Ectodermal cell (in vitro differentiated cells): ENCODE measurements around the gene RUNX1.

Source experiments
- H3K27ac ChIP-seq: 2 replicates; pipeline ENCODE4 v1.7.0; 2013; ENCODE audit warnings: mild to moderate bottlenecking, low read depth, low read length; ENCODE audit not compliant: insufficient read depth, poor library complexity, severe bottlenecking
- H3K27me3 ChIP-seq: 2 replicates; pipeline ENCODE4 v1.7.0; 2013; ENCODE audit warnings: mild to moderate bottlenecking, low read length; ENCODE audit not compliant: insufficient read depth, control insufficient read depth, poor library complexity, severe bottlenecking
- H3K36me3 ChIP-seq: one replicate; pipeline ENCODE4 v1.7.0; 2013; ENCODE audit warnings: low read length; ENCODE audit not compliant: control insufficient read depth, insufficient read depth
- H3K4me1 ChIP-seq: one replicate; pipeline ENCODE4 v1.7.0; 2013; ENCODE audit warnings: low read length; ENCODE audit not compliant: control insufficient read depth, insufficient read depth
- H3K4me3 ChIP-seq: 2 replicates; pipeline ENCODE4 v1.7.0; 2013; ENCODE audit warnings: low read depth, low read length, control low read depth; ENCODE audit not compliant: insufficient read depth
- H3K9me3 ChIP-seq: 2 replicates; pipeline ENCODE4 v1.7.0; 2013; ENCODE audit warnings: mild to moderate bottlenecking, low read length, moderate library complexity; ENCODE audit not compliant: control insufficient read depth
- WGBS, 2 experiments: methylation state at CpG; one replicate each; pipeline ENCODE4 v1.1.7; 2013; ENCODE audit warnings: missing lambda C conversion rate in 2 of 2; 5-methylcytosine and 5-hydroxymethylcytosine counted together

Gene RUNX1

GRCh38 chr21:35063428-35064172 is 14.5 kb upstream of the RUNX1 start:
- H3K27ac ChIP-seq = no peak overlapping the region
- H3K4me3 ChIP-seq = no peak overlapping the region
- H3K4me1 ChIP-seq = no peaks in the 10 kb centered on the region
- H3K9me3 ChIP-seq = no peaks in the 10 kb centered on the region
- WGBS, 2 experiments = 92 to 93% methylated on average over 6 of the region's 6 CpGs
- H3K27me3 ChIP-seq = no peaks in the 10 kb centered on the region
- H3K36me3 ChIP-seq = no peaks in the 10 kb centered on the region

GRCh38 chr21:35062016-35062415 is 12.9 kb upstream of the RUNX1 start:
- Histone ChIP-seq H3K36me3 (no peaks in the 10 kb centered on the region), H3K9me3 (no peaks in the 10 kb centered on the region), H3K27ac (no peak overlapping the region), H3K27me3 (no peaks in the 10 kb centered on the region), H3K4me3 (no peak overlapping the region), H3K4me1 (no peaks in the 10 kb centered on the region)
- WGBS, 2 experiments = 92 to 93% methylated on average over 3 of the region's 3 CpGs

- no peaks in the 10 kb centered on the region for H3K9me3 ChIP-seq
- H3K27ac ChIP-seq = no peak overlapping the region
- WGBS, 2 experiments = 92% methylated on average over 3 of the region's 3 CpGs
- no peaks in the 10 kb centered on the region for H3K4me1 ChIP-seq
- no peaks in the 10 kb centered on the region for H3K27me3 ChIP-seq
- H3K4me3 ChIP-seq = no peak overlapping the region
- no peaks in the 10 kb centered on the region for H3K36me3 ChIP-seq
Observed at GRCh38 chr21:35059742-35060141, 10.6 kb upstream of the RUNX1 start.

GRCh38 chr21:35058058-35058457 is 9.0 kb upstream of the RUNX1 start:
- Histone ChIP-seq H3K9me3 (no peaks in the 10 kb centered on the region), H3K27ac (no peak overlapping the region), H3K36me3 (no peaks in the 10 kb centered on the region), H3K27me3 (no peaks in the 10 kb centered on the region), H3K4me3 (no peak overlapping the region), H3K4me1 (no peaks in the 10 kb centered on the region)
- WGBS, 2 experiments = 90 to 91% methylated on average over 1 of the region's 1 CpG

- Histone ChIP-seq H3K9me3 (no peaks in the 10 kb centered on the region), H3K36me3 (no peaks in the 10 kb centered on the region), H3K27me3 (no peaks in the 10 kb centered on the region), H3K27ac (no peak overlapping the region), H3K4me3 (no peak overlapping the region), H3K4me1 (no peaks in the 10 kb centered on the region)
- WGBS, 2 experiments = 95% methylated on average over 7 of the region's 7 CpGs
Observed at GRCh38 chr21:35057428-35057827, 8.3 kb upstream of the RUNX1 start.

- no peak overlapping the region for H3K4me3 ChIP-seq
- 83% methylated on average over 11 of the region's 11 CpGs for WGBS, 2 experiments
- peaks cover 5% of the 10 kb centered on the region for H3K4me1 ChIP-seq
- no peak overlapping the region for H3K27ac ChIP-seq
- H3K9me3 ChIP-seq = no peaks in the 10 kb centered on the region
- H3K27me3 ChIP-seq = no peaks in the 10 kb centered on the region
- no peaks in the 10 kb centered on the region for H3K36me3 ChIP-seq
Observed at GRCh38 chr21:35053356-35054096, 4.4 kb upstream of the RUNX1 start.

GRCh38 chr21:35052801-35053200 is 3.7 kb upstream of the RUNX1 start:
- Histone ChIP-seq H3K4me1 (peaks cover 5% of the 10 kb centered on the region), H3K9me3 (no peaks in the 10 kb centered on the region), H3K27ac (no peak overlapping the region), H3K4me3 (no peak overlapping the region), H3K36me3 (no peaks in the 10 kb centered on the region), H3K27me3 (no peaks in the 10 kb centered on the region)
- WGBS, 2 experiments = 93 to 95% methylated on average over 3 of the region's 3 CpGs

GRCh38 chr21:35051287-35051818 is 2.3 kb upstream of the RUNX1 start:
- 21 to 23% methylated on average over 12 of the region's 12 CpGs for WGBS, 2 experiments
- no peak overlapping the region for H3K27ac ChIP-seq
- no peaks in the 10 kb centered on the region for H3K9me3 ChIP-seq
- no peaks in the 10 kb centered on the region for H3K27me3 ChIP-seq
- H3K4me3 ChIP-seq = no peak overlapping the region
- no peaks in the 10 kb centered on the region for H3K36me3 ChIP-seq
- peaks cover 5% of the 10 kb centered on the region for H3K4me1 ChIP-seq

- H3K27ac ChIP-seq = no peak overlapping the region
- H3K4me3 ChIP-seq = no peak overlapping the region
- WGBS, 2 experiments = 88 to 91% methylated on average over 15 of the region's 15 CpGs
- no peaks in the 10 kb centered on the region for H3K9me3 ChIP-seq
- peaks cover 5% of the 10 kb centered on the region for H3K4me1 ChIP-seq
- H3K27me3 ChIP-seq = no peaks in the 10 kb centered on the region
- H3K36me3 ChIP-seq = no peaks in the 10 kb centered on the region
Observed at GRCh38 chr21:35050348-35051286, 1.5 kb upstream of the RUNX1 start.
